Nephron (organoid): ENCODE data around the gene ZNF764.

Source experiments
- H3K27ac Mint-ChIP-seq, 3 experiments: 2 replicates each; pipeline ENCODE4 v1.8.0; 2020; ENCODE audit warnings: mixed read lengths in 3 of 3, mild to moderate bottlenecking in 2 of 3, moderate library complexity in 1 of 3
- H3K27me3 Mint-ChIP-seq: 2 replicates; pipeline ENCODE4 v1.8.0; 2021; ENCODE audit warnings: low read depth, mild to moderate bottlenecking, moderate library complexity, mixed read lengths
- H3K36me3 Mint-ChIP-seq: 2 replicates; pipeline ENCODE4 v1.8.0; 2020; ENCODE audit warnings: low read depth, mixed read lengths
- H3K4me1 Mint-ChIP-seq: 2 replicates; pipeline ENCODE4 v1.8.0; 2020; ENCODE audit warnings: mixed read lengths
- H3K4me3 Mint-ChIP-seq, 3 experiments: 2 replicates each; pipeline ENCODE4 v1.8.0; 2020; ENCODE audit warnings: mild to moderate bottlenecking in 3 of 3, mixed read lengths in 3 of 3, moderate library complexity in 2 of 3
- H3K9me3 Mint-ChIP-seq: 2 replicates; pipeline ENCODE4 v1.8.0; 2020; ENCODE audit warnings: mixed read lengths
- TF ChIP-seq, protein P1 (sequence below), 3 experiments: fragments of 200-600 bp; sonication (generic); IDR thresholded peaks; one replicate each; pipeline ENCODE4 v1.5.0; 2021; ENCODE audit warnings: antibody characterized with exemption in 3 of 3; ENCODE audit not compliant: unreplicated experiment in 3 of 3

ZNF764 gene

DNA sequence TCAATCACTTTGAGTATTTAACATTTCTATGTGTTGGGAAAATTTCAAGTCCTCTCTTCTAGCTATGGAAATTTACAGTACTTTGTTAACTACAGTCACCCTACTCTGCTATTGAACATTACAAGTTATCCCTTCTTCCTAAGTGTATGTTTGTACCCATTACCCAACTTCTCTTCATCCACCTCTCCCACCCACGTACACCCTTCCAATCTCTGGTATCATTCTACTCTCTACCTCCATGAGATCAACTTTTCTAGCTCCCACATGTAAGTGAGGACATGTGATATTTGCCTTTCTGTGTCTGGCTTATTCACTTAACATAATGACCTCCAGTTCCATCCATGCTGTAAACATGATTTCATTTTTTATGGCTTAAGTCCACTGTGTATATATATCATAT lies 16.5 kb upstream of the ZNF764 start:
- Mint-ChIP-seq H3K9me3 (no peaks in the 10 kb centered on the region), H3K36me3 (peaks cover 5% of the 10 kb centered on the region), H3K4me1 (peaks cover 19% of the 10 kb centered on the region), H3K27me3 (no peaks in the 10 kb centered on the region), H3K27ac (no peak overlapping the region), H3K4me3 (peak overlapping the region; percentile 5 to 26 (median 20))
- TF ChIP-seq, protein P1, sequence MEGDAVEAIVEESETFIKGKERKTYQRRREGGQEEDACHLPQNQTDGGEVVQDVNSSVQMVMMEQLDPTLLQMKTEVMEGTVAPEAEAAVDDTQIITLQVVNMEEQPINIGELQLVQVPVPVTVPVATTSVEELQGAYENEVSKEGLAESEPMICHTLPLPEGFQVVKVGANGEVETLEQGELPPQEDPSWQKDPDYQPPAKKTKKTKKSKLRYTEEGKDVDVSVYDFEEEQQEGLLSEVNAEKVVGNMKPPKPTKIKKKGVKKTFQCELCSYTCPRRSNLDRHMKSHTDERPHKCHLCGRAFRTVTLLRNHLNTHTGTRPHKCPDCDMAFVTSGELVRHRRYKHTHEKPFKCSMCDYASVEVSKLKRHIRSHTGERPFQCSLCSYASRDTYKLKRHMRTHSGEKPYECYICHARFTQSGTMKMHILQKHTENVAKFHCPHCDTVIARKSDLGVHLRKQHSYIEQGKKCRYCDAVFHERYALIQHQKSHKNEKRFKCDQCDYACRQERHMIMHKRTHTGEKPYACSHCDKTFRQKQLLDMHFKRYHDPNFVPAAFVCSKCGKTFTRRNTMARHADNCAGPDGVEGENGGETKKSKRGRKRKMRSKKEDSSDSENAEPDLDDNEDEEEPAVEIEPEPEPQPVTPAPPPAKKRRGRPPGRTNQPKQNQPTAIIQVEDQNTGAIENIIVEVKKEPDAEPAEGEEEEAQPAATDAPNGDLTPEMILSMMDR (IDR thresholded peaks at IDR 0.05; ENCODE audit: unreplicated experiment in 3 of 3) = no peak

DNA sequence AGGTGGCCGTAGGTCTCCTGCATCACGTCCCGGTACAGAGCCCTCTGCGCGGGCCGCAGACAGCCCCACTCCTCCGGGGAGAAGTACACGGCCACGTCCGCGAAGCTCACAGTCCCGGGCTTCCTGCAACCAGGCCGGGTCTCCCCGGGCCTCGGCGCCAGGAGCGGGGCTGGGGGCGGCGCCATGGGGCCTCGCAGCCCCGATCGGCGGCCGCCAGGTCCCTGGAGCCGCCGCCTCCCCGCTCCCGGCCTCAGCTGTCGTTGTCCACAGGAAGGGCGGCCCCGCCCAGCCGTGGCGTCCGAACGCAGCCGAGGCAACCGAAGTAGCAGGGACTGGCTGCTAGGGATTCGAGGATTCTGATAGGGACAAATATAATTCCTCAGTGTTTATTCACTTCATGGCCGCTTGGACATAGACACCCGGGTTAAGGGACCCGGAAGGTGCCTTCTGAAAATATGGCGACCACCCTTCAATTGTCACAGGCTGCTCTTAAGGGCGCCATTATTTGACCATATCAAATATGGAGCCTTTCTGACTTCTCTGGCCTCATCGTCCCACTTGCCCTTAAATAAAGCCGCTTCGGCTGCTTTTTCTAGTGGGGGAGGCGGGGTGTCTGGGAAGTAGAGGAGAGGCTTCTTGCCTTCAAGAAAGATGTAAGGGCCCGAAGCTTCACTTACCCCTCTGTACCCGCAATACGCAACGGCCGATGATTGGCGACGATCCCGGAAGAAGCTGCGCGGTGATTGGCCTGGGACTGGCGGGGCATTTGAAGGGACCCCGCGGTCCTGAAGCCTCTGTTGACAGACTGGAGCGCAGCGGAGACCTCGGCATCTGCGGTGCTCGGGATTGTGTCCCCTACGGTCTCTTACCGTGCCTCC lies 13.5 kb upstream of the ZNF764 start, which contains the start of gene ZNF688:
Gene ZNF688, minus strand, starts transcription at position 270 of the 878 bp plus-strand sequence. Its CDS starts 85 bp downstream, at position 185.
- peaks cover 2% of the 10 kb centered on the region for H3K27me3 Mint-ChIP-seq
- TF ChIP-seq, protein P1 (IDR thresholded peaks at IDR 0.05; ENCODE audit: unreplicated experiment in 3 of 3) = no peak
- no peaks in the 10 kb centered on the region for H3K9me3 Mint-ChIP-seq
- no peaks in the 10 kb centered on the region for H3K36me3 Mint-ChIP-seq
- H3K27ac Mint-ChIP-seq = peak within 1 kb of the TSS; percentile 99 to 100 (median 100)
- peaks cover 19% of the 10 kb centered on the region for H3K4me1 Mint-ChIP-seq
- H3K4me3 Mint-ChIP-seq = peak within 1 kb of the TSS; percentile 92 to 96 (median 94)

DNA sequence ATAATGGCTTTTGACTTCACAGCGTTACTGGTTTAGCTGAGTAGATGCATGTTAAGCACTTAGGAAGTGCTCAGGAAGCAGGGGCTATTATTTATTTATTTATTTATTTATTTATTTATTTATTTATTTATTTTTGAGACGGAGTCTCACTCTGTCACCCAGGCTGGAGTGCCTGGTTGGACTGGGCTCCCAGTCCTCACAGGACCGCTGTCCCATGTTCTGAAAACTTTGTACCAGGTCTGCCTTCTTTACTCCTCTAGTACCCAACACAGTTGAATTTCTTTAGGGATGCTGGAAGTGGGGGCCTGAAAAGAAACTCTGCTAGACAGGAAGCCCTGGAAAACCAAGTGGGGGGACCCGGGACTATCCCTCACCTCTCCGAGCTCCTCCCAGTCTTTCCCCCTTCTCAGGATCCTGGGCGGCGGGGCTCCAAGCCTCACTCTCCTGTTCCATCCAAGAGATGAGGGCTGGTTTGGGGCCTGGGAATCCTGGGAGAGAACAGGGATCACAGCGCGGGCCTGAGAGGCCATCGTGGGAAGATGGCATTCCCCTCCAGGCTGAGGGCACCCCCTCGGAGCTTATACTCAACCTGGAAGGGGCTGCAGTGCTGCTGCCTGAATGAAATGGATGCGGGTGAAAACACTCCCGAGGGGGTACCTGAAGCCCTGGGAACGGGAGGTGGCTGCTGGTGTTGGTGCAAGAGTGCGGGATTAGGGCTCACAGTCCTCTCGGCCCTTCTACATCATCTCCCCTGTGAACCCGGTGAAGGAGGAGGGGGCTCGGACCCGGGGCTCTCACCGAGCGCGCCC lies 12.7 kb upstream of the ZNF764 start:
- Mint-ChIP-seq H3K4me3 (peak overlapping the region; percentile 92 to 96 (median 94)), H3K9me3 (no peaks in the 10 kb centered on the region), H3K27me3 (peaks cover 5% of the 10 kb centered on the region), H3K36me3 (no peaks in the 10 kb centered on the region), H3K4me1 (peaks cover 19% of the 10 kb centered on the region), H3K27ac (peak overlapping the region; percentile 99 to 100 (median 100))
- TF ChIP-seq, protein P1 (IDR thresholded peaks at IDR 0.05; ENCODE audit: unreplicated experiment in 3 of 3) = no peak

DNA sequence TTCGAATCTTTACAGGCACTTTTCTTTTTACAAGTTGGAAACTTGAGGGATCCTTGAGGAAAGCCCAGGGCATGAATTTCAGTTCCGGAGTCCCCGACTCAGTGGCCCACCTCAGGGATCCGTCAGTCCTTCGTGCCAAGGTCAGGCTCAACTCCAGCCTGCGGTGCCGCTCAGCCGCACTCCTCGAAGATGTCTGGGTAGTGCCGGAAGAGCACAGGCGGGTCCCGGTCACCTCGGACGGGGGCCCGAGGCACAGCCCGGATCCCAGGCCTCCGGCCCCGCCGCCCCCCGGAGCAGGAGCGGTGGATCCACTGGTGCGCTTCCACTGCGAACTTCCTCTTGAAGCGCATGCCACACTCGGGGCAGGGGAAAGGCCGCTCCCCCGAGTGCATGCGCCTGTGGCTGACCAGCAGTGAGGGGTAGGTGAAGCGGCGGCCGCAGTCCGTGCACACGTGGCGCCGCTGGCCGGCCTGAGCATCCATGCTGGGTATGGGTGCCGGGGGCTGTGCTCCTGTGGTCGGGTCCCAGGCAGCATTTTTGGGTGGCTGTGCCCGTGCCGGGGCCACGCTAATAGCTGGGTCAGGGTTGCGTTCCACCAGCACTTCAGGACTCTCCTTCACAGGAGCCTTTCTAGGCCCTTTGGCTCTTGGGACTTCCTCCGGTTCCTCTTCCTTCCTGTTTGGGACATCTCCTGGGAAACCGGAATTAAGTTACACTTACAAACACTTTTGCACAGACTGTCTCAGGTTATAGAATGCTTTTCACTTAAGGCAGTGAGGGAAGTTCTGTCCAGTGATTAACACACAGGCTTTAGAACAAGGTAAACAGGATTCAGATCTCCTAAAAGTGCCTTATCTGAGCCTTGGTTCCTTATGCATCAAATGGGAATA lies 11.8 kb upstream of the ZNF764 start:
- H3K36me3 Mint-ChIP-seq = no peaks in the 10 kb centered on the region
- H3K4me1 Mint-ChIP-seq = peaks cover 19% of the 10 kb centered on the region
- TF ChIP-seq, protein P1 (IDR thresholded peaks at IDR 0.05; ENCODE audit: unreplicated experiment in 3 of 3) = no peak
- peak overlapping the region; percentile 99 to 100 (median 100) for H3K27ac Mint-ChIP-seq
- no peaks in the 10 kb centered on the region for H3K9me3 Mint-ChIP-seq
- H3K27me3 Mint-ChIP-seq = peaks cover 5% of the 10 kb centered on the region
- H3K4me3 Mint-ChIP-seq = peak overlapping the region; percentile 92 to 96 (median 94)

DNA sequence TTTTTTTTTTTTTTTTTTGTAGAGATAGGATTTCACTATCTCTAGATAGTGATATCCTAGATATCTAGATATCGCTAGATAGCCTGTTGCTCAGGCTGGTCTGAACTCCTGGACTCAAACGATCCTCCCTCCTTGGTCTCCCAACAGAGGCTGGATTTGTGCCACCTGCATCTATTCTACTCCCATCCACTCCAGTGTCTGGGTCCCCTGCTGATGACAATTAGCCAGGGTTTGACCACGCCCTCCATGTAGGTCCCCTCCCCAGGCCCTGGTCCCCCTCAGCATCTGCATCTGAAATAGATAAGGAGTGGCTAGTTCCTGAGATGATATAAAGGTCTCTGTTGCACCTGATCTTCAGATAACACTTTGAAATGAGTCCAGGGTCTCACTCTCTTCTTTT lies 11.1 kb upstream of the ZNF764 start:
- Mint-ChIP-seq H3K27me3 (peaks cover 5% of the 10 kb centered on the region), H3K36me3 (no peaks in the 10 kb centered on the region), H3K4me1 (peaks cover 19% of the 10 kb centered on the region), H3K27ac (peak overlapping the region in 1 of 3 experiments; percentile 65), H3K4me3 (no peak overlapping the region), H3K9me3 (no peaks in the 10 kb centered on the region)
- TF ChIP-seq, protein P1 (IDR thresholded peaks at IDR 0.05; ENCODE audit: unreplicated experiment in 3 of 3) = no peak
